NCI-H146 (cell line): ENCODE results near the gene TENT4B.
A peak's percentile ranks its signal among the peaks of the same experiment; 100 is the strongest.

Experiments
- DNase-seq: peaks from one replicate; lab custom pipeline; 2025; lab: John Stamatoyannopoulos, UW

TENT4B gene

DNA sequence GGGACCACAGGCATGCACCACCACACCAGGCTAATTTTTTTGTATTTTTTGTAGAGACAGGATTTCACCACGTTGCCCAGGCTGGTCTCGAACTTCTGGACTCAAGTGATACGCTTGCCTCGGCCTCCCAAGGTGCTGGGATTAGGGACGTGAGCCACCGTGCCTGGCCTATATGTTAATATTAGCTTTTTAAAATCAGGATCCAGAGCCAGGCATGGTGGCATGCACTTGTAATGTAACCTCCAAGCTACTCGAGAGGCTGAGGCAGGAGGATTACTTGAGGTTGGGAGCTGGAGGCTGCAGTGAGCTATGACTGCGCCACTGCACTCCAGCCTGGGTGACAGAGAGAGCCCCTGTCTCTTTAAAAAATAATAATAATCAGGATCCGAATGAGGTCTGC is 104.8 kb downstream of the TENT4B start:
- DNase-seq: no peak

DNA sequence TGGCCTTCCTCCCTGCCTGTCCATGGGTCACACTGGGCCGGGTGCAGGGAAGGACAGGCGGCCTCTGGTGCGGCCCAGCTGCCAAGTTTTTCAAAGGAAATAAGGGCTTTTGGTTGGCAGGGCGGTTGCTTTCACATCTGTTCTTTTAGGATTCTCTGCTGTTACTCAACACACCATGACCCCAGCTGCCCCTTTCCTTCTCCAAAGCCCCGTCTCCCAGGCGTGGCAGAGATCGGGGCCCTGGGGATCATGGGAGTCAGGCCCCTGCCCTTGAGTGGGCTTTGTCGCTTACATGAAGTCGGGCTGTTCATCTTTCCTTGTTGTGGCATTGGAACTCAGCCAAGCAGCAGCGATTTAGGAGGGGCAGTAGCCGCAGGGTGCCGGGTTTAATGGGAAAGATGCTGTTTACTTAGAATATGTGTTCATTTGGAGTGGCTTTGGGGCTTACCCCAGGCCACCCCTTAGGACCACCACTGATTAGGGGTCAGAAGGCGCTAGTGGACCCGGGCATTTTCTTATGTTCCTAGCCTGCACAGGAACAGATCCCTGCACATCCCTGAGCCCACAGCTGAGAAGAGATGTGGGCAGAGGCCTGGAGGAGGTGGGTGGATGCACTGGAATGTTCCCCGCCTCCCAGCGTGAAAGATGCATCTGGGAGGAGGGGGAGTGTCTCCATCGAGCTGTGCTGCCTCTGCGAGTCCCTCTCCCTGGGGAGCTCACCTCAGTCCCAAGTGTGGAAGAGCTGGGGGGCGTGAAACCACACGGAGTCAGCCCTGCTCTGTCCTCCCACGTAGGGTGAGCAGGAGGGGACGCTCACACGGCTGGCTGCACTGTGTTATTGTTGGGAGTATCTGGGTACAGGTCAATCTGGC is 106.5 kb downstream of the TENT4B start:
- peak; percentile 61 for DNase-seq

DNA sequence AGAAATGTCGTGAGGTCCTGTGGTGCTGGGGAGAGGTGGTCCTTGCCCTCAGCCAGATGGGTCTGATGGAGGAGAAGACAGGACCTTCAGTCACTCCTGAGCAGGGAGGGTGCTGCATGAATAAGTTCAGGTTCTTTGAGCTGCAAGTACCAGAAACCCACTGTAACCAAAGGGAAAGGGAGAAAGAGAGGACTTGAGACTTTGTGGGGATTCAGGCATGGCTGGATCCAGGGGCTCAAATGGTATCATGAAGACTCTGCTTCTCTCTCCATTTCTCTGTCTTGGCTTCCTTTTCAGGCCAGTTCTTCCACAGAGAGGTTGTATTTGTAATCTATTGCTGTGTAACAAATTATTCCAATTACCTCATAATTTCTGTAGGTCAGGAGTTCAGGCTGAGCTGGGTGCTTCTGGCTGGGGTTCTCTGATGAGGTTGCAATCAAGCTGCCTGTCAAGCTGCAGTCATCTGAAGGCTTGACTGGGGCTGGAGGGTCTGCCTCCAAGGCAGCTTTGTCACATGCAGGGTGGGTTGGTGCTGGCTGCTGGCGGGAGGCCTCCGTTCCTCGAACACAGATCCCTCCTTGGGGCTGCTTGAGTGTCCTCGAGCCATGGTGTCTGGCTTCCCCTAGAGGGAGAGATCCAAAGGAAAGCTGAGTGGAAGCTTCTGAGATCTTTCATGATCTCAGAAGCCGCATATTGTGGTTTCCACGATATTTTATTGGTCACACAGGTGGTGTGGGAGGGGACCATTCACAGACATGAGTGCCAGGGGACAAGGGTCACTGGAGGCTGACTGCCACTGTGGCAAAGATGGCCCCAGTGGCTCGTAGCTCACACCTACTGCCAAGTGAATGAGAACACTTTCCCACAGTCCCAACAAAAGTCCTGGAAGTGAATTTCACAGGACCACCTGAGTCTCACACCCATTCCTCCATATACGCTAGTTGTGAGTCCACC is 107.4 kb downstream of the TENT4B start:
- no peak for DNase-seq

DNA sequence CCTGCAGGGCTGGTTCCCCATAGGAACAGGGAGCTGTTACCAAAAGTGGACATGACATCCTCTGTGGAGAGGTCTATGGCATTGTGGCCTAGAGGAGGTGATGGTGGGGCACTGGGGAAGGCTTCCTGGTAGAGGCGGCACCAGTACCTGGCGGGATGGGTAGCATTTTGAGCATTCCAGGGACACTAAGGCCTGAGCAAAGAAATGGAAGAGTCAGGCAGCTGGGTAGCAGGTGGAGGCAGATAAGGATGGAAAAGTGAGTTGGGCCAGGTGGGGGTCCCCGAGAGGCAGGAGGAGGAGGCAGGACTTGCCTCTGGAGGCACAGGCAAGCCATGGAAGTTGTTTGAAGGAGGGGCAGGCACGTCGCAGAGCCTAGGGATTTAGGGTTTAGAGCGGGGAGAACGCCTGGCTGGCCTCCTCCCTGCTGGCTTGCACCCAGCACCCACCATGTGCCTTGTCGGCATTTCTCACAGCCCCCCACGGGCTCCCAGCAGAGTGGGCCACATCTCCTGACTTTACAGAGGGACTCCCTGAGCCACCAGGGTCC is 108.1 kb downstream of the TENT4B start:
- no peak for DNase-seq

DNA sequence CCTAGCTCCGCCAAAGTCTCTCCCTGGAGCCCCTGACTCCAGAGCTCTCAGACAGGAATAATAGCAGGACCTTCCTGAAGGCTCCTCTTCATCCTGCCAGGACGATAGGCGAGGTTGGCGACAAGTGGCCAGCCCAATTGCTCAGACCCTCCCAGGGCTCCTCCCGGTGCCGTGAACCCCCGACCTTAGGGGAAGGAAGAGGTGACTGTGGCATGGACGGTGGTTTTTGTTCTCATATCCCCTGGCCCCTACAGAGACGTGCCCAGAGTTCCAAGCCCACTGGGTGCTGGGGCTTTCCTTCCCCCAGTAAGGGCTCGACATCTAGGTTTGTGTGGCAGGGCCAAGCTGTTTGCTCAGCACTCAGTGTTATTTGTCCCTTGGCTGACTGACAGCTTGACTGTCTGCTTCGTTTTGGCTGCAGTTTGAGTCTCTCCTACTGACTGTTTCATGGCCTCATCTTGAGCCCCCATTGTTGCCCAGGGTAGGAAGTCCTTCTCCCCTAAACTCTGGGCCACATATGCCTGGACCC is 108.7 kb downstream of the TENT4B start:
- no peak for DNase-seq

DNA sequence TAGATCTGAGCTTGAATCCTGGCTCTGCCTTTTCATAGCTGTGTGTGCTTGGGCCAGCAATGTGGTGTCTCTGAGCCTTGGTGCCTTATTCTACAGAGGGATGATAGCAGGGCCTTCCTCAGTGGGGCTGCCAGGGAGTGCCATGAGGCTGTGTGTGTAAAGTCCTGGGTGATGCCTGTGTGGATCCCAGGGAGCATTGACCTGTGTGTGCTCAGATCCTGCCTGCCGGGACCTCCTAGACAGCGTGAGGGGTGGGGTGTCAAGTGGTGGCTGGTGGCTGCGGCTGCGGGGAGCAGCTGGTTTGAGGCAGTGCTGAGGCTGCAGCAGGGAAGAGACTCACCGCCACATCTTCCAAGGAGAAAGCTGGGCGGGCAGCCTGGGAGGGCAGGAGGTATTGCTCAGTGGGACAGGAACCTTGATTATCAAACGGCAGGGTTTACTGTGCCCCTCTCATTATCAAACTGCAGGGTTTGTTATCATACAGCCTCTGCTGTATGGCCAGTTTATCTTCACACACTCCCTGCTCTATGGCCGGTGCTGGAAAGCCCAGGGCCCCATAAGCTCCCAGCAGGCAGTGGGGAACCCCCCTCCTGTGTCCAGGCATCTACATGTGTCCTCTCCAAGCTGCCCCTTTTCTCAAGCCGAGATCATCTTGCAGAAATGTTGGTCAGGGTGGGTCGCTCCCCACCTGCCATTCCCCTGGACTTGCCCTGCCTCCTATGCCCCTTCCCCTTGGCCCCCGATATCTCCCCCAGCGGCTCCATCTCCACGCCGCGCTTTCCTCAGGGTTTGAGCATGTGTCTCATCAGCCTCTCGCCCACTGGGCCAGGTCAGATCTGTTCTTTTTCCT is 110.2 kb downstream of the TENT4B start:
- DNase-seq: no peak

DNA sequence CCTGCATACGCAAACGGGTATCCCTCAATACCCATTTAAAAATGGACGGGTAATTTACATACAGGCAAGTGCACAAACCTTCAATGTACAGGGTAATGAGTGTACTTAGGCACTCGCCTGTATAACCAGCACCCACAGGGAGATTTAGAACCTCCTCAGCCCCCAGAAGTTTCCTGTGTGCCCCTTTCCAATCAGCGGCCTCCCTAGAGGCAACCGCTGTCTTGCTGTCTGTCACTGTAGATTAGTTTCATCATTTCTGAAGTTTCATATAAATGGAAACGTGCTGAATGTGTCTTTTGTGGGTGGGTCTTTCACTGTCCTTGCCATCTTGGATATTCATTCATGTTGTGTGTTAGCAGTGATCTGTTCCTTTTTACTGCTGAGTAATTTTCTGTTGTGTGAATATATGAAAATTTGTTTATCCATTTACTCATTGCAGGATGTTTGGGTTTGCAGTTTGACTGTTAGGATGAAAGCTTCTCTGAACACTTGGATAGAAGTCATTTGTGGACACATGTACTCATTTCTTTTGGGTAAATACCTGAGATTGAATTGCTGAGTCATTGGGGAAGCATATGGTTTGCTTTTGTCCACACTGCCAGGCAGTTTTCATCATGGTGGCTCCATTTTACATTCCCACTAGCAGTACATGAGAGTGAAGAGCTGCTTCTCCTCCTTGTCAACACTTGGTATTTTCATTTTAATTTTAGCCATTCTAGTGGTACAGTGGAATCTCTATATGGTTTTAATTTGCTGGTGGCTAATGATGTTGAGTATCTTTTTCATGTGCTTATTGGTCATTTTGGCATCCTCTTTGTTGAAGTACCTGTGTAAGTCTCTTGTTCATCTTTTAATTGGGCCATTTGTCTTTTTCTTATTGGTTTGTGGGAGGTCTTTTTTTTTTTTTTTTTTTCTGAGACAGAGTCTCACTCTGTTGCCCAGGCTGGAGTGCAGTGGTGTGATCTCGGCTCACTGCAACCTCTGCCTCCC is 111.1 kb downstream of the TENT4B start:
- no peak for DNase-seq

DNA sequence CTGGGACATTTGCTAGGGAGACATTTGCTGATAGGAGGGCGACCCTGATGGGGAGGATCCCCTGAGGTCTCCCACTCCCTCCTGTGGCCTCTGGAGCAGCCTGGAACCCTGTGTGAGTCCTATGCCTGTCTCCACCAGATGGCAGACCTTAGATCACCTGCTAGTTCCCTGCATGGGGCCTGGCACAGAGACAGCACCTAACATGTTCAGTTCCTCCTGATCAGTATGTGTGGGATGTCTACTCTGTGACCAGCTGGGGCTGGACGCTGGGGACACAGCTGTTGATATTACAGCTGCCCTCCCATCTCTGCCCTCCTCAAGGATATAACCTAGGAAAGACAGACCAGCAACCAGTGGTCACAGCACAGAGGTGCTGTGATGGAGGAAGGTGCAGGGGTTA is 112.2 kb downstream of the TENT4B start:
- DNase-seq: peak; percentile 35

DNA sequence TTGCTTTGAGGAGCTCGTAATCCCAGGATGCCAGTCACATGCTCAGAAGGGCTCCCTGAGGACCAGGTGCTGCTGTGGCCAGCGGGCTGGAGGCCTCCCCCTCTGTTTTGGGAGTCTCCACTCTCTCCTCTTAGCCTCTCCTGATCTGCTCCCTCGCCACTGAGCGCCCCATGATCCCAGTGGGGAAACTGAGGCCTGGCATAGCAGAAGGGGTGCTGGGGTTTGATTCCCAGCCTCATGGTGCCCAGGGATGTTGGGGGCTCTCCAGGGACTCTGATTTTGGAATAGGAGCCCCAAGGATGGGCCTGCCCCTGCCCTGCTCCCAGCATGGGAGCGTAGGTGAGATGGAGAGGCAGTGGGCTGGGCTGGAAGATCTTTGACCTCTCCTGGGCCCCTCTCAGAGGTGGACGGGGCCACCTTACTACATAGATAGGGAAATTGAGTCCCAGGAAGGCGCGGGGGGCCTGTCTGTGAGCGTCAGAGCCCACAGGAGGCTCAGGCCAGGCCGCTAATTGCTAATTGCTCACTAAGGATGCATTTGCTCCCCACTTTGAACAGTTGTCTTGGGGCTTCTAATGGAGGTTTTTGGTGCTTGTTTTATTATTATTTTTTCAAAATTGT is 112.7 kb downstream of the TENT4B start:
- DNase-seq: no peak

DNA sequence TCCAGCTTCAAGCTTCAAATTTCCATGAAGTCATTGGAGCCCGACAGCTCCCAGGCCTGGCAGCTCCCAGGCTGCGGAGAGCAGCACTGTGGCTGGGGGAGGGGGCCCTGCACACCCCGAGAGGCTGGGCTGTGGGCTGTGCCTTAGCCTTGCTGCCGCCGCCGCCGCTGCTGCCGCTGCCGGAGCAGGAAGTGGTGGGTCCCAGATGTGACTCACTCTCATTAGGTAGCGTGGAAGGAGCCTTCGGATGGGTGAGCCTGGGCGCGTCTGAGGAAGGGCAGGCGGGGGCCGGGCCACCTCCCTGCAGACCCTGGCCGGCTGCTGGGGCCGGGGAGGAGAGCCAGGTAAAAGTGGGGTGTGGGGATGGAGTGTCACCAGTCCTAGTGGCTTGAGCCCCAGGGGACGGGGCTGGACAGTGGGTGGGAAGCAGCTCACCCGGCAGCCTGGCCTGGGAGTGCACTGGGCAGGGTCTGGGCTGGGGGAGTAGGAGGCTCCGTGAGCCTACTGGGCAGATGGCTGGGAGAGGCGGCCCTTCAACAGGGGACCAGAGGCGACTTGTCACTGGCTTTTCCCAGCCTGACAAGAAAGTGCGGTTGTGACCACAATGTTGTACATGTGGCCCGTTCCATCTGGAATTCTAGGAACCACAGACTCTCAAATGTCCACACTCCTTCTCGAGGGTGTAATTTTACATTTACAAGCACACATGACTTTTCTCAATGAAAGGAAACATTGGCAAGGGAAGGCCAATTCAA is 113.4 kb downstream of the TENT4B start, which contains the start of gene ADCY7:
Gene ADCY7, plus strand, starts transcription at position 215 of the 755 bp plus-strand sequence. CDS start 21,629 bp downstream, outside the sequence.
- no peak for DNase-seq

DNA sequence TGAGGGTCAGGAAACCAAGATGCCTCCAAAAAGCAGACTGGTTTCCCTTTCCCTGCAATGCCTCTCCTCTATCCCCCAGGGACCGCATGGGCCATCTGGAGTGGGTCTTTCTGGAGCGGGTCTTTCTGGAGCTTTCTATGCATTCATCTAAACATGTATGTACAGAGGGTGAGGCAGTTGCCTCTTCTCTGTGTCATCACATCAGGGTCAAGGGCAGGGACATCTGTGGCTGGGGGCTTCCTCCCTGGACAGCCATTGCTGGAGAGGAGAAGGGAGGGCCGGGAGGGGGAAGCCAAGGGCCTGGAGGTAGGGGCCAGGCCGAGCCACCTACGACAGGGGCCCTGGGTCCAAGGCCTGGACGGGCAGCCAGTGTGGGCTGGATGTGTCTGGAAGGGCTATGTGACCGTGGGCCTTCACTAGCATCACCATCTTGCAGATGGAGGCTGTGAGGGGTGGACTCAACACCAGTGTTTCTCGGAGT is 114.1 kb downstream of the TENT4B start:
- no peak for DNase-seq

DNA sequence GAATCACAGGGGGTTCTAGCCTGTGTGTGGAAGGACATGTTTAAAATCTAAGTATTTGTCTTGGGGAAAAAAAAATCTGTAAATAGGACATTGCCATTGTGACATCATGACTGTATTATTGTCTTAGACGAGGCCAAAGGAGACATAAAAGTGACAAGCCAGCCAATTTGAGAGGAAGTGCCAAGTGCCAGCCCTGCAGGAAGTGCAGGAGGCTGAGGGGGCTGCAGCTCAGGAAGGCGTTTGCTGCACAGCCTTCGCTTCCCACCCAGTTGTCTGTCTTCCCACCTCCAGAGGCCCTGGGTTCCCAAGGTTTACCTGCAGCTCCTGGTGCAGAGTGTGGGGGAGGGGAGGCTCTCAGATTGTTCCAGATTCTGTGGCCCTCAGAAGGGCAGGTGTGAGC is 114.5 kb downstream of the TENT4B start:
- no peak for DNase-seq

DNA sequence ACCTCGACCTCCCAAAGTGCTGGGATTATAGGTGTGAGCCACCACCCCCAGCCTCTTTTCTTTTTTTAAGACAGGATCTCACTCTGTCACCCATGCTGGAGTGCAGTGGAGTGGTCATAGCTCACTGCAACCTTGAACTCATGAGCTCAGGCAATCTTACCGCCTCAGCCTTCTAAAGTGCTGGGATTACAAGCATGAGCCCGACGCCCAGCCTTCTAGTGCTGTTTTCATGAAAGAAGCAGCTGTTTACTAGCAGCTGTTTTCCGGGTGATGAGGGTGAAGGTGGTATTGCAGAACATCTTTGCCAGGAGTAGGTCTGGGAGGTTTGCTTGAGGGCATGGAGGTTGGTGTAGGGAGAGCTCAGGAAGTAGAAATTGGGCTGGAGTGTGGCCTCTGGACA is 115.2 kb downstream of the TENT4B start:
- no peak for DNase-seq

DNA sequence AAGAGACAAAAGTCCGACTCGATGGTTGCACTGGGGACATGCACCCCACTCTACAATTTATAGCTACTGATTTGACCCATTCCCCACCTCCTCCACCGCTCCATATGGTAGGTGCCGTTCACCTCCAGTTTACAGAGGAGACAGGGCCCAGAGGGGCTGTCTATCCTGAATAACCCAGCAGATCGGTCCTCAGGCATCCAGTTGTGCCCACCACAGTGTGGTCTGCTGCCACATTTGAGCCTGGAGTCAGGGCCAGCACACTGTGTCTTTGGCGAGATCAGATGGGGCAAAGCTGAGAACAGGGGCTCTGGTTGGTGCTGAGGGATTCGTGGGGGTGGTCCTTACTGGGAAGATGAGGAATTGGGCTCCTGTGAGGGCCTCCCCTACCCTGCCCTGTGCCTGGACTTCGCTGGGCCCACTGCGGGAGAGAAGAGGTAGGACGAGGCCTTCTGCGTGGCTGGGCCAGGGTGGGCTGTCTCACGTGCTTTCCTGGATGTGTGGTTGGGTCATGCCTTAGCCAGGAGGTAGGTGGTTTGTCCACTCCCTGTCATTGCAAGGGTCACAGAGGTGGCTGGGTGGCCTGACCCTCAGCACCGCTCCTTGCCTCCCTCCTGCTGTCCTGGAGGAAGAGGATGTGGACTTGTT is 116.1 kb downstream of the TENT4B start:
- DNase-seq: no peak

DNA sequence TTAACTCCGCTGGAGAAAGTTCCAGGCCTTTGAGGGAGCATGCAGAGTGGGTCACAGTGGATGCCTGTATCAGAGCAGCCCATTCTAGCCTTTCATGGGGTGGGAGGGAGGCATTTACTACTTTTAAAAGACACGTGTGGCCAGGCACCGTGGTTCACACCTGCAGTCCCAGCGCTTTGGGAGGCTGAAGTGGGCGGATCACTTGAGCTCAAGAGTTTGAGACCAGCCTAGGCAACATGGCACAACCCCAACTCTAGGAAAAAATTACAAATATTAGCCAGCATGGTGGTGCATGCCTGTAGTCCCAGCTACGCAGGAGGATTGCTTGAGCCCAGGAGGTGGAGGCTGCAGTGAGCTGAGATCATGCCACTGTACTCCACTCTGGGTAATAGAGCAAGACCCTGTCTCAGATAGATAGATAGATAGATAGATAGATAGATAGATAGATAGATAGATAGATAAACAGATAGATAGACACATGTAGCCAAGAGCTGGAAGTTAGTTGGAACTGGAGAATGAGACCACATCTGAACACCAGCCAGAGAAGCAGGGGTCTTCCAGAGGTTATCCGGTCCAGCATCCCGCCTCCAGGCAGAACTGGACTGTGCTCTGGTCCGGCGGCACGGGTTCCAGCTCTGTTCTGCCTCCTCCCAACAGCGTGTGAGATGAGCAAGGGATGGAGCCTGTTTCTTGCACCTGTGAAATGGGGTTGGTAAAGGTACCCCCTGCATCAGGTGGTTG is 116.8 kb downstream of the TENT4B start:
- no peak for DNase-seq

DNA sequence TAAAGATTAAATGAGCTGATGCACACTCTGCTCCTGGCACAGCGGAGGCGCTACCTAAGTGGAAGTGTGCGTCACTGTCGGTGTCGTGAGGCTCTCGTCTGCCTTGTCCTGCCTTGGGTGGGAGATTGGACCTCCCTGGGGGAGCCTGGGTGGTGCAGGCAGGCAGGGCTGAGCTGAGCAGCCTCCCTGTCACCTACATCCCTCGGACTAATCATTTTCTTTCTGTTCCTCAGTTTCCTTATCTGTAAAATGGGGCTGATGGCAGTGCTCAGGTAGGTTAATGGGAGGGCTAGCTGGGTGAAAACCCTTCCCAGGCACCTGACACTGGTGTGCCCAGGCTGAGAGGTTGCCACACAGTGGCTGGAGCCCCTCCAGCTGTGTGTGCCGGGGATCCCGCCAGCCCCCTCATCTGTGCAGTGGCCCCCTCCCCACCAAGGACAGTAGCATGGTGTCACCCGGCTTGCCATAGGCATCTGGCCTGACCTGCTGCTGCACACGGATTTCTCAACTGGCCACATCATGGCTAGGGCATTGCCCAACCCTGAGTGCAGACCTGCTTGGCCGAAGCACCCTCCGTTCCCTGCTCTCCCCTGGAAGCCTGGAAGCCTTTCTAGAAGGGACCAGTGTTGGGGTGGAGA is 117.5 kb downstream of the TENT4B start:
- DNase-seq: no peak
